ENCODE results near the gene CEACAM18.
"Not testable (repeated sequence)": the region's sequence is repeated elsewhere in the genome, so short reads cannot be mapped to it uniquely, and the experiment has no call there.

Gene CEACAM18

DNA sequence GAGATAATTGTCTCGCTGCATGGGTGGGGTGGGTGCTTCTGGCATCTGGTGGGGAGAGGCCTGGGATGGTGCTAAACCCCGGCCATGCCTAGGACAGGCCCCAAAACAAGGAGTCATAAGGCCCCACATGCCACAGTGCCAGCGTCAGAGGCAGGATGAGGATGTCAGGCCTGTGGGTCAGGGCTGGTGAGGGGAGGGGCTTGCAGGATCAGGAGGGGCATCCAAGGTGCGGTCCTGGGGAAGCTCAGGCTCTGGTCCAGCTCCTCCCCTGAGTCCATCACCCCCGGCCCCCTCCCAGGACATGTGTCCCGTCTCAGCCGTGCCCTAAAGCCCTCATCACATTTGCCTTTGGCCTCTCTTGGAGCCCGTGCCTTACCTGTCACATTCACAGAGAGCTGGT, 22.6 kb downstream of the CEACAM18 start:
- DNase-seq, result not testable (repeated sequence)

DNA sequence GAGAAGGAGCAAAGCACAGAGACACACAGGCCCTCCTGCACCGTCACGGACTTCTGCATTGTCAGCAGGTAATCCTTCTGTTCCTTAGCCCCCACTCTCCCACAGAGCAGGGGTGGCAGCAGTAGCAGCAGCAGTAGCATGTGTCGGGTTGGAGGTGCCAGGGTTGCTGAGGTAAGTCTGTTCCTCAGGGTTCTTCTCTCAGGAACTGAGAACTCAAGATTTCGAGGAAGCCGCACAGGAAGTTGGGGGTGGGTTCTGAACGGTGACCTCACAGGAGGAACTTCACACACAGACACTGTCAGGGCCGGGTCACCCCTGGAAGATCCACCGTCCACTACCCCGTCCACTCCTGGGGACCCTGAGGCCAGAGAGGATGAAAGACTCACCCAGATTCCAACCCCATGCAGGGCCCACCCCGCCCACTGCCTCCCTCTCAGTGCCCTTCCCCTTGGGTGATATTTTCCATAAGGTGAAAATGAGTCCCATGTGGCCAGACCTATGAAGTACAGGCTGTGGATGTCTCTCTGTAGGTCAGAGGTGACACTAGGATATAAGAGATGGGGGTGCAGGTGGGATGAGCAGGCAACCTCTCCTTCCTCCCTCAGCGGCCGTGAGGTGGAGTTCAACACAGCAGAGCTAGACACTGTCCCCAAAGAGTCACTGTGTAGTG, 23.4 kb downstream of the CEACAM18 start, which contains the start of gene SIGLEC12:
TSS of gene SIGLEC12 (minus strand) at position 207 of the 670 bp plus-strand sequence. CDS start at position 140, 67 bp downstream.
- DNase-seq, result no peak

DNA sequence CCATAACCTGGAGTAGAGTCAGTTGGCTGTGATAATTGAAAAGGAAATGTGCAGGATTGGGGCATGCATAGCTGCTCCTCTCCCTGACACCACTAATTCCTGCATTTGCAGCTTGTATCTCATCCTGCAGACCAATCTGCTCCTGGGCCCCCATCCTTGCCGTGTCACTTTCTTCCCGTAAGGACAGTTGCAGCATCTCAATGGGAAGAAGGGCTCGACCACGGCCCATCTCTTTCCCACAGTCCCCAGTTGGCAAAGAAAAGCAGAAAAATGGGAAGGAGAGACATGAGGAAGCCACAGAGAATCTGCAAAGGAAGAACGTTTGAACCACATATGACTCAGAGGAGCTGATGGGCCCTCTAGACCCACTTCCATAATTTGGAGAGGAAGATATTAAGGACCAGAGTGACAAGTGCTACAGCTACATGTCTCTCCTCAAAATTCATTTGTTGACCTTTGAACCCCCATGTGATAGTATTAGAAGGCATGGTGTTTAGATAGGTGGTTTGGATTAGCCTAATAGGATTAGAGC, 25.0 kb downstream of the CEACAM18 start:
- DNase-seq, result no peak

DNA sequence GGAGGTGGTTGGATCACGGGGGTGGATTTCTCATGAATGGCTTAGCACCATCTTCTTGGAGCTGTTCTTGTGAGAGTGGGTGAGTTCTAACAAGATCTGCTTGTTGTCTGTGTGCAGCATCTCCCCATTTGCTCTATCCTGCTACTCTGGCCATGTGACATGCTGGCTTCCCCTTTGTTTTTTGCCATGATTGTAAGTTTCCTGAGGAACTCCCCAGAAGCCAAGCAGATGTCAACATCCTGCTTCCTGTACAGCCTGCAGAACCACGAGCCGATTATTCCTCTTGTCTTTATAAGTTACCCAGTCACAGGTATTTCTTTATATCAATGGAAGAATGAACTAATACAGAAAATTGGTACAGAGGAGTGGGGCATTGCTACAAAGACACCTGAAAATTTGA, 25.6 kb downstream of the CEACAM18 start:
- DNase-seq, result no peak

DNA sequence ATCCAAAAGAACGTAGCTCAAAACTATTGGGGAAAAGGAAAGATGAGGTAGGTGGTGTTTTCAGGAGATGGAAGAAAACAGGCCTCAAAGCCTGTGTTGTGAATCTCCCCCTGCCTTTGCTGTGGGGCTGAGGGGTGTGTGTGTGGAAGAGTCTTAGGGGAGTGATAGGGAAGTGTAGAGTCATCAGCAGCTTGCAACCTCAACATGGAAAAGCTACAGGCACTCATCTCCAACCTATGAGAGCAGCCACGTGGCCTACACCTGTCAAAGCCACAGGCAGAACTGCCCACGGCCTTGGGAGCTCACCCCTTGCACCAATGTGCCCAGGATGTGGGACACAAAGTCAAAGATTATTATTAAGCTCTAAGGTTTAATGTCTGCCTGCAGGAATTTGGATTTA, 27.6 kb downstream of the CEACAM18 start:
- DNase-seq, result no peak

DNA sequence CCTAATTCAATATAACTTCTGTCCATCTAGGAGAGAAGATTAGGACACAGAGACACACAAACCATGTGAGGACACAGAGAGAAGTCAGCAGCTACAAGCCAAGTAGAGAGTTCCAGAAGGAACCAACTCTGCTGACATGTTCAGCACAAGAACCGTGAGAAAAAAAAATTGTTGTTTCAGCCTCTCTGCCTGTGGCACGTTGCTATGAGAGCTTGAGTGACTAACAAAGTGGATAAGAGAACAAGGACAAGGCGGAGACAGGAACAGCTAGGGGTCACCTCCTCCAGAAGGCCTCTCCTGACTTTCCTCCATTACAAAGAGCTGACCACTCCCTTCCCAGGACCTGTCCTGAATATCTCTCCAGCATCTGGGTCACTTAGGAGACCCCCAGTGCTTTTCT, 28.9 kb downstream of the CEACAM18 start:
- DNase-seq, result no peak

DNA sequence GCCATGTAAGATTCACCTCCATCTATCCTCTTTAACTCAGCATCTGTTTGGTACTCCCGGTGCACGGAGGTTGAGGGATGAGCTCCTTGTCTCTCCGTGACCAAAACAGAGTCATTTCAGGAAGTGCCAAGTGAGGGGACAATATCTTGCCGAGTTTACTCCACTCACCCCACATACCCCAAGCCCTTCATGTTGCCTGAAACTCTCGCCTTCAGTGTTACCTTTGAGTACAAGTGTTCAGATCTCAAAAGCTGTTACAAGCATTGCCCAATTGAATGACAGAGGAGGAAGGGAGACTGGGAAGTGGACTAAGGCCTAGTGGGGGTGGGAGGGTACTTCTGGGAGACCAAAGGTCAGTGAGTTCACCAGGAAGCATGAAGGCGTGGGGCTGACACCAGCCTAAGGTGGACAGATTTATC, 29.3 kb downstream of the CEACAM18 start:
- DNase-seq, result no peak

DNA sequence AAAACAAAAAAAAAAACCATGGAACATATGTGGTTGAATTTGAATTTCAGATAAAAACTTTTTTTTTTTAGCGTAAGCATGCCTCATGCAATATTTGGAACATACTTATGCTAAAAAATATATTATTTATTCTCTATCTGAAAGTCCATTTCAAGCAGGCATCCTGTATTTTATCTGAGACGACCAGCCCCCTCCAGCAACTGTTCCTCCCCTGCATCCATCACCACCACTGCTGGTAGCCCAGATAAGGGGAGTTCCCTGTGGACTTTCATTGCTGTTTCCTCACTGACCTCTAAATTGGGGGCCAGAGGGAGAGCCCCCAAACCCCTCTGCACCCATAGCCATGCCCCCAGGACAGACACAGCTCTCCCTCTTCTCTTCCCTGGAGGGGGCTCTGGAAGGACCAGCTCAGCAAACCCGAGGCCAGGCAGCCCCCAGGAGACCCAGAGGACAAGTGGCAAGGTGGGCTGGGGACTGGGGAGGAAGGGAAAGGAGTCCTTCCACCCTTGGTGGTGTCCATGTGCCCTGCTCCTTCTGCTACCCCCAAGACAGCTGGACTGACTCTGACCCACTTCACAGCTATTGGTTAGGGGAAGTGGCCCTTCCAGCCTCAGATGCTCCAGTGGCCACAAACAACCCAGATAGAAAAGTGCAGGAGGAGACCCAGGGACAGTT, 29.9 kb downstream of the CEACAM18 start:
- DNase-seq, result no peak

DNA sequence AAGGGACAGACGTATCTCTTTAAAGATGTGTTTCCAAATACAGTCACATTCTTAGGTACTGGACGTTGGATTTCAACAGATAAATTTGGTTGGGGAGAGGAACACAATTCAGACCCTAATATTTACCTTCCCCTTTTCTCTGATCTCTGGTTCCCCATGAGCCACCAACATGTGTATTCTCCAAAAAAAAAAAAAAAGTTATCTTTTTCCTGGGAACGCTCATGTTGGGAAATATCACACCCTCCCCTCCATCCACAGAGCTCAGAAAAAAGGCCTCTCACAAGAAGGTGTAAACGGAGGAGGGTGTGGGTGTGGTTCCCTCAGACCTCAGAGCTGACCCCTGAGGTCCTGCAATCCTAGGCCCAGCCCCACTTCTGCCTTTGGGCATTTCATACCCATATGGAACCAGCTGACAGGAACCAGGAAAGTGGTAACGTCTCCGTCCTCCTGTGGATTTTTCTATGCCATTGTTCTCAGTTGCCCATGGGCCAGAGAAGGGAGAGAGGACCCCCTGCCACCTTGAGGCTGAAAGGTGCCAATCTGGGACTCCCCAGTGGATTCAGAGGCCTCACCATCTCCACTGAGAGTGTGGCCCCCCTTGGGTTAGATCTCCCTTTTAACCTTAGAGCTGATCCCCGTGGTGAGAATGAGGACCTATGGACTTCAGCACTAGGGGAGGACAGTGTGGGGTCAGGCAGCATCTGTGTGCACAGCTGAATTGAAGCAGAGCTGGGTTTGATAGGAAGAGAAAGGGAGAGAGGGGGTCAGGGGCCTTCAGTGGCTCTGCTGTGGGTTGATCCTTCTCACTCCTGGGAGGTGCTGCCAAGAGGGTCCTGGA, 31.7 kb downstream of the CEACAM18 start:
- no peak for DNase-seq

DNA sequence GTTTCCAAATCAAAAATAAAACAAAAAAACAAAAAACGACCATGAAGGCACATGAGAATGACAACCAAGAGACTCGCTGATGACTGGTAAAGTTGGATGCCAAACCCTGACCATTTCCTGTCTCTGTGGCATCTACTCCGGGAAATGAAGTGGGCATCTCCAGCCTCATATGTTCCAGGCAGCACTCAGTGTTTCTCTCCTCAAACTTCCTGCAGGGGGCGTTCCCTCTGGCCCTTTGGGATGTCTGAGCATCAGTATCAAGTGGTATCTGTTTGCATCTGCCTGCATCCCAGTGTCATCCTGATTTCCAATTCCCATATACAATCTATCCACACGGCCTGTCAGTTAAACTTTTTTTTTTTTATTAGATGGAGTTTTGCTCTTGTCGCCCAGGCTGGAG, 33.0 kb downstream of the CEACAM18 start:
- DNase-seq, result no peak

DNA sequence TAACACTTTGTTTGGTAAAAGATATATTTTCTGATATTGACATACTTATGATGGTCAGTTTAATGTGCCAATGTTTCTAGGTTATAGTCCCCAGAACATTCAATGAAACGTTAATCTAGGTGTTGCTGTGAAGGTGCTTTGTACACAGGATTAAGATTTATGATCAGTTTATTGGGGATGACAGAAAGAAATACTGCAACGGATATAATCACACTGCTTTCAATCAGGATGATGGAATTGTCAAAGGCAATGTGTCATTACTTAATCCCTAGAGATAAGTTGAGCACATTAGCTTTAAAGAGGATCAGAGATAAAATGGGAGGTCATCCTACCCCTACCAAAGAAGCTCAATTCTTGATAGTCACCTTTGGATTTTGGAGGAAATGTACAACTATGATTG, 35.6 kb downstream of the CEACAM18 start:
- DNase-seq, result no peak

DNA sequence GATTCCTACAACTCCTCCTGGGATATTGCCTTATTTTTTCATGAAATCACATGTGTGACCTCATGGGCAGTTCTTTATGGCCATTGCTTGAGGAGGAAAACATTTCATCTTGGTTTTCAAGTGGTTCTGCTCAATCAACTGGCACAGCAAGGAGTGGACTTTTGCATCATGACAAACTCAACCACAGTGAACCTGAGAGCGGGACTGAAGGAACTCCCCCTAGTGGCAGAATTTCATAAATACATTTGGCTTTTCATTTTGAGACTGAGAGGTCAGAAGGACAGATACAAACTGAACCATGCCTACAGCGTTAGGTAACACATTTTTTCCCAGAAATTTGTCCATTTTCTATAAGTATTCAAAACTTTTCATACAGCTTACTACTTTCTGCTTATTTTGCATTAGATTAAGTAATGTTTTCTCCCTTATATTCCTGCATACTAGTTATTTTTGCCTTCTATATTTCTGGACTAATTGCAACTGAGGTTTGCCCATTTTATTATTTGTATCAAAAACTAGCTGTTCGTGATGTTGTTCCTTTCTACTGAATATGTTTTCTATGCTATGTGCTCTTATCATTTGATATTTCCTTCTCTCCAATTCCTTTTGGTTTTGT, 36.6 kb downstream of the CEACAM18 start:
- no peak for DNase-seq

DNA sequence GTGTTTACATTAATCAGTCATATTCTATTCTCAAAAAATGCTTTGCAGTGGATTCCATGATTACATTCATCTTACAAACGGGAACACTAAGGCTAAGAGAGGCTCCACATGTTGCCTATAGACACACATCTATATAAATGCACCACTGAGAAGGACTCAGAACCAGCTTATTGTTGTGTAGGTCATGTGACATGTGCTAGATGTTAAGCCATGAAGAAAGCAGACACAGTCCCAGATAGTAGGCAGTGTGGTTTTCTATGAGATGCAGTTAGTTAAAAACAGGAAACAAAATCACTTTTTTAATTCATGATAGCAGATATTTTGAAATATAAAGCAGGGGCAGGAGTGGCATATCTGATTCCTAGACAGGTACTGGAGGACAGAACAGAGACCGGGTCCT, 42.4 kb downstream of the CEACAM18 start:
- no peak for DNase-seq

DNA sequence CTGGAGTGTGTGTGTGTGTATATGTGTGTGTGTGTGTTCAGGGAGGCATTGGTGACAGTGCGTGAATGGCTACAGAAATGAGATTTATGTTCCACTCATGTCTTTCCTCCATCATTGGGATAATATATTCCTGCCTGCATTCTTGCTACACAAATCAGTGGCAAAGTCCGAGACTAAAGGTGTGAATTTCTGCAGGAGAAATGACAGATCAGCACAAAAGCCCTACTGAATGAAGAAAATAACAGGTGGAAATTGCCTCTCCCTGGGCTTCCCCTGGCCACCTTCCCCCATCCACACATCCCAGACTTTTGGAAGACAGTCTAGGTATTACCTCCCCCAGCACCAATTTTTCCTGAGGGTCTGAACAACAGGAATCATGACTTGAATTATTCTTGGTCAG, 43.0 kb downstream of the CEACAM18 start:
- DNase-seq, result no peak

DNA sequence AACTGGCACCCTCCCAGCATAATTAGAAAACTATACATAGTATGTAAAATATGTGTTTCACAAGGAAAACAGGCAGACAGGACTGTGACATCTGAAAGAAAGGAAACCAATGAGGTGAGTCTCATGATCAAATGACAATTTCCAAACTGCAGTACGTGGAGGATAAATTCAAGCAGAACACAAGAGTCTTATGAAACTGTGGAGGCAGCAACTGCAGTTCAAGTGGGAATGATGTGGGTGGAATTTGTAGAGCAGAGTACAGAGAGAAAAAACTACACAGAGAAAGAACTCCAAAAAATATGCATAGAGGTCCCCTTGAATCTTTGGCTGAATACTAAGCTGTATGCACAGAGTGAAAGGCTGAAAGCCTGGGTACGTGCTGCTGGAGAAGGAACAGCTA, 43.4 kb downstream of the CEACAM18 start:
- DNase-seq, result no peak

DNA sequence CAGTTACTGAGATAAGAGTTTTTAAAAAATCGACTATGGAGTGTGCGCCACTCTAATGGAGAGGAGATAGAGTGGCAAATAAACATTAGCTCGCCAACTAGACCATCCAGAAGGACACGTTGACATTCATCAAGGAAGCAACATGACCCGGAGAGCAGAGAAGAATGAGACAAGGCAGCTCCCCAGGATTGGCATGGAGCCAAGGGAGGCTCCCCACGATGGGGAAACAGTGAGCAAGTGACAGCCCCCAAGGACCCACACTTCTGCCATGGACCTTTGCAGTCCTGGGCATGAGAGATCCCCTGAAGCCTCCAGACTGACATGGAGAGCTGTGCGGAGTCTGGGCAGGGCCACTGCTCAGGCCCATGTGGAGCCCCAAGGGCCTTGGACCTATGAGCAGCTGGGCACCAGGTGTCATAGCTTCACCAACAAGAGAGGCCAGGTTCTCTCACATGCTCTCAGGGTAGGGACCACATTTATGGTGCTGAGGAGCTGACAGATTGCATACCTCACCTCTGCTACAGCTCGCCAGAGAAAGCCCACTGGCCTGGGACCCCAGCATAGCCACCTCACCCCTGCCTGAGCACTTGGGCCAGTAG, 46.4 kb downstream of the CEACAM18 start:
- no peak for DNase-seq

DNA sequence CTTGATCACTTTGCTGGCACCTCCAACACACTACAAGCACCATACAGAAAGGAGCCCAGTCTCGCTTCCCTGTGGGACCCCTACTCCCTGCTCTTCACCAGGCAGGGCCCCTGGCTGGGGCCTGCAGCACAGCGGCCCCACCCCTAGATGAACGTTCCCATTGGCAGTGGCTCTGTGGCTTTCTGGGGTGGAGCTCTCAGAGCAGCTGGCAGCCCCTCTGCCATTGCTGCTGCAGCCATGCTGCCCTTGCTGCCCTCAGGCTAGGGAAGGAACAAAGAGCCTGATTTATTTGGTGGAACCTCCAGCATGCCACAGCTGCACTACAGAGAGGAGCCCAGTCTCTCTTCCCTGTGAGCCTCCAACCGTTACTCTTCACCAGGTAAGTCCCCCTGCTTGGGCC, 47.3 kb downstream of the CEACAM18 start:
- DNase-seq, result no peak

DNA sequence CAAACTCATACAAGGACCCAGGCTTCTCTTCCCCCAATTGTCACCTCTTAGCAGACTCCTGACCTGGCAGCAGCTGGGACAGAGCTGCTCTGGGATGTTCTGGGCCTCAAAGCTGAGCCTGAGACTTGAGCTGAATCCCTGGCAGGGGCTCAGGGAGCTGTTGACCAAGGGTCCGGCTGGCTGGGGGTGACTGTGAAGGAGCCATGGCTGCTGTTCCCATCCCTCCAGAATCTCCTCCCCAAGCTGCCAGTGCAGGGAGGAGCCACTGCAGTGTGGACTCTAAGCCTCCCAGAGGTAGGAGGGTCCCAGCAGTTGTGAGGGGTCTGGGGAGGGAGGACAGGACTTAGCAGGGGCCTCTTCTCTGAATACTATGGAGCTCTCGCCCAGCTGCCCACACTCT, 51.0 kb downstream of the CEACAM18 start:
- no peak for DNase-seq

DNA sequence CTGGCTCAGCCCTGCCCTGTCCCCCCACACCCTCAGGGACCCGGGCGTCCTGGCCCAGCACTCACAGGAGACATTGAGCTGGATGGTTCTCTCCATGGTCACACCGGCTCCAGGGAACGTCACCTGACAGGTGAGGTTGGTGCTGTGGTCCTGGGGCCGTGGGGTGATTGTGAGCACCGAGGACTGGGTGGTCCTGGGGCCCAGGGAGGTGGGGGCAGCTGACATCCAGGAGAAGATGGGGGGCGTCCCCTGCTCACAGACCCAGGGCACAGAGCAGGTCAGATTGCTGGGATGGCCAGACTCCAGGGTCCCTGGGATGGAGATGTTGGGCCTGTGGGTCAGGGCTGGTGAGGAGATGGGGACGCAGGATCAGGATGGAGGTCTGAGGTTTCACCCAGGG, 52.3 kb downstream of the CEACAM18 start:
- no peak for DNase-seq

DNA sequence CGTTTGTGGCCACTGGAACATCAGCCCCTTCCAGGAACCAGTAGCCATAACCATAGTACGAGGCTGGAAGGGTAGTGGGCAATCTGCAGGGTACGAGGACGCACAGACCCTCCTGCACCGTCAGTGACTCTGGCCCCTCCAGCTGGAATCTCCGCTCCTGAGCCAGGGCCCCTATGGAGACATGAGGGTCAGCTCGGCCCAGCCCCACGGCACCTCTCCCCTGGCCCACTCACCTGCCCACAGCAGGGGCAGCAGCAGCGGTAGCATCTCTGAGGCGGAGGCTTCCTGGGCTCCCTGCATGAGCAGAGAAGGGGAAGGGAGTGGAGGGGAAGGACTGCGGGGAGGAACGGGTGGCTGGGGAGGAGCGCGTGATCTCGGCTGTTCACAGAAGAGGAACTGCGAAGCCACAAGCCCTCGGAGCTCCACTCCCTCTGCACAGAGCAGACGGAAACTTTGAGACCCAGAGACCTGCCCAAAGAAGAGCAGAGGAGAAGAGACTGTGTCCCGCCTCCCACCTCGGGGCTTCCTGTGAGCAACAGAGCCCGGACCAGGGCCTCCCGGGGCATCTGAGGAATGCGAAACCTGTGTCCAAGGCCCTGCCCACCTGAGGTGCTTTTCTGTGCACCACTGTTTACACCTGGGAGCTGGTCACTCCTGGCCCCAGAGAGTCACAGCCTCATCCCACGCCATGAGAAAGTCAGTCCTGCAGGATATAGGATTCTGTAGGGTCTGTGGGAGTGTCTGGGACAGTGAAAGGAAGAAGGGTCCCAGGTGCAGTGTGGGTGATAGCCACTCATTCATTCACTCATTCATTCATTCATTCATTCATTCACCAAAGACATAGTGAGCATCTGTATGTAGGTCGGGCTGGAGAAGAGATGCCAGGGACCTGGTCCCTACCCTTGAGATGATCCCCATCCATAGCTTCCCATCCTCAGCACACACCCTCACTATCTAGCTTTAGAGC, 53.3 kb downstream of the CEACAM18 start, which contains the start of gene SIGLEC6:
TSS of gene SIGLEC6 (minus strand) at position 322 of the 967 bp plus-strand sequence. CDS start at position 300, 22 bp downstream.
- DNase-seq, result no peak

DNA sequence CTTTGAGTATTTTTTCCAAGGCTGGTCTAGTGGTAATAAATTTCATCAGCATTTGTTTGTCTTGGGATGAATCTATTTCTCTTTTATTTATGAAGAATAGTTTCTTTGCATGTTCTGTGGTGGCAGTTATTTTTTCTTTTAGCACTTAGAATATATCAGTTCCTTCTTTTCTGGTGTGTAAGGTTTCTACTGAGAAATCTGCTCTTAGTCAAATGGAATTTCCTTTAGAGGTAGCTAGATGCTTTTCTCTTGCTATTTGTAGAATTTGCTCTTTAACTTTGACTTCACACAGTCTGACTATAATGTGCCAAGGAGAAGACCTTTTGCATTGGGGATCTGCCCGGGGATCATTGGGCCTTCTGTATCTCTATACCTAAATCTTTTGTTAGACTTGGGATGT, 57.2 kb downstream of the CEACAM18 start:
- no peak for DNase-seq
